GM21529 (cell line): Measurements from ENCODE around the gene ADRB1.

Experiments
- ATAC-seq: cut with Tn5 transposase; IDR thresholded peaks from one replicate; pipeline ENCODE4 v1.9.1; 2021; ENCODE audit not compliant: unreplicated experiment

The ADRB1 gene

DNA sequence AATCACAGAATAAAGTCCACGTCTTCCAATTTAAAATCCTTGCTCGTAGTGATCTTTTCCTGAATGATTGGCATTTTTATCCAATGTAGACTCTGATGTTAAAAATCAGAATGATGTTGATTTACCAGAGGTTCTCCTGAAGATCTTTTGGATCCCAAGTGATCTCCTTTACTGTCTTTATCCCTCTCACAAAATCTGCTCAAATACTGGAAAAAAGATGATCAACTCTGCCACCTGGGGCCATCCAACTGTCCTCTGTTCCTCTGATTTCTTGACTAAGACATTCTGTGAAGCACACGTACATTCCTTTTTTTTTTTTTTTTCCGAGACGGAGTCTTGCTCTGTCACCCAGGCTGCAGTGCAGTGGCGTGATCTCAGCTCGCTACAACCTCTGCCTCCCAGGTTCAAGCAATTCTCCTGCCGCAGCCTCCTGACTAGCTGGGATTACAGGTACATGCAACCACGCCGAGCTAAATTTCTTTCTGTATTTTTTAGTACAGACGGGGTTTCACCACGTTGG lies 18.0 kb upstream of the ADRB1 start:
- ATAC-seq, result no peak

DNA sequence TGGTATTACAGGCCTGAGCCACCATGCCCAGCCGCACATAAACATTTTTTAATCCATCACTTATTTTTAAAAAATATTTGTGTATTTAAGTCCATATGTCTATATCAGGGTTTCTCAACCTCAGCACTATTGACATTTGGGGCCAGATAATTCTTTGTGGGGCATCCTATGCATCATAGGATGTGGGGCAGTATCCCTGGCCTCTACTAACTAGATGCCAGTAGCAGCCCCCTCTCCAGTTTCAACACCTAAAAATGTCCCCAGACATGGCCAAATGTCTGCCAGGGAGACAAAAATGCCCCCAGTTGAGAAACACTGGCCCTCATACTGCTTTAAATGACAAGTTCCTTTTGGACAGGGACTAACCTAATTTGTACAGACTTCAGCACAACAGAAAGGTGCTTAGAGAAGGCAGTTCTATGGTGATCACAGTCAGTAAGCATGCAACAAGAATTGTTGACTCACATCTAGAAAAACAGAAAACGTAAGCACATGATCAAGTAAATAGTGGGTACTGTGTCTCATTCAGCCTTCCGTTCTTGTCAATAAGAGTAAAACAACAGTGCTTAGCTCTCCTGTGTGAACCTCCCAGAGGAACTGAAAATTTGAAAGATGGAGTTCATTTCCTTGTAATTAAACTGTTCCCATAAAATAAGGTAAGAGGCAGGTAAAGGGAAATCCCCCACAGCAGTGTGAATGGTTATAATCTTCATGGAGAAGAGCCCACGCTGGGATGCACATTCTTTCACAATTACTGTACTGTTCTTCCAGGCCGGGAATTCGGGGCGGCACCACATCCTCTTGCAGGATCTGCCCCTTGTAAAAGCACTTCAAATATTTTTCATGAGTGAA lies 17.3 kb upstream of the ADRB1 start:
- ATAC-seq, result no peak

- no peak for ATAC-seq
Measured at GRCh38 chr10:114027041-114027394, 16.6 kb upstream of the ADRB1 start.

- no peak for ATAC-seq
Measured at GRCh38 chr10:114027951-114028350, 15.7 kb upstream of the ADRB1 start.

DNA sequence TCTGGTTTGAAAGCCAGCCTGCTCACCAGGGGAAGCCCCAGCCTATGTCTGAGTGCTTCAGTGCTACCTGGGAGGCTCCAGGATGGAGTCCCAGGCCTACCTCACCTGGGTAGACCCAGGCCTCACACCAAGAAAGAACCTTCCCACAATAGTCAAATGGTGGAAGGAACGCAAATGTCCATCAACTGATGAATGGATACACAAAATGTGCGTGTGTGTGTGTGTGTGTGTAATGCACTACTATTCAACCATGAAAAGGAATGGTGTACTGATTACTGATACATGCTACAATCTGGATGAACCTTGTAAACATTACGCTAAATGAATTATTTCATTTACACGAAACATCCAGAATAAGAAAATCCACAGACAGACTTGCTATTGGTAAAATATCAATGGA lies 15.2 kb upstream of the ADRB1 start:
- ATAC-seq, result no peak

DNA sequence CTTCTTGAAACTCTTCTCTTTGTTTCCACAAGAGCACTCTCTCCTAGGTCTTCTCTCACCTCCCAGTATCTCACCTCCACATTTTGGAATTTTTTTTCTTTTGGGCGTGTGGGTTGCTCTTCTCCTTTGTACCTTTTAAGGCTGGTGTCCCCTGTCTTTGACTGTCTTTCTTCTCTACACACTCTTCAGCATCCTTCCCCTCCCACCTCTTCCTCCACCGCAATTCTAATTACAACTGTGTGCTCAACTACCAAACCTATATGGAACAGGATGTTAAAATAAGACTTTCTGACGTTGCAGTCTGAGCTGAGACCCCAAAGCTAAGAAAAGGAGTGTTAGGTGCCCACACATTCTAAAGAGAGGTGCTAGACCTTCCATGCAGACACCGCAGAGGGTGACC lies 14.0 kb upstream of the ADRB1 start:
- no peak for ATAC-seq

- ATAC-seq, result no peak
Measured at GRCh38 chr10:114030140-114030539, 13.5 kb upstream of the ADRB1 start.

GRCh38 chr10:114031073-114031972 lies 12.3 kb upstream of the ADRB1 start:
- ATAC-seq, result no peak

GRCh38 chr10:114033566-114033965 lies 10.1 kb upstream of the ADRB1 start:
- ATAC-seq, result no peak

GRCh38 chr10:114034923-114035645 lies 8.6 kb upstream of the ADRB1 start:
- no peak for ATAC-seq

DNA sequence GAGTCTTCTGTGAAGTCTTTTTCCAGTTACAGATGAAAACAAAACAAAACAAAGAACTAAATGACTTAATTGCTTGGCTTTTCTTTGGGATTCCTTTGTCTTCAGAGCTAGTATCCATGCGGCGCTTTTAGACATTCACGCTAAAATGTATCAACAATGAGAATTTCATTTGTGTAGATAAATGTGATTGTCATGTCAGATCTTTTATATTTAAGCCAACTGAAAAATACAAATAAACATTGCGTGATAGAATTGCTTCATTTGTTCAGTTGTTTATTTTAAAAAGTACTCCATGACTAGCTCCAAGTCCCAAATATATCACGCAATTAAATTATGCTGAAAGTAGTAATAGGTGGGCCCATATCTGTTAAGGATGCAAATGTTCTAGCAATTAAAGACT lies 7.9 kb upstream of the ADRB1 start:
- no peak for ATAC-seq

DNA sequence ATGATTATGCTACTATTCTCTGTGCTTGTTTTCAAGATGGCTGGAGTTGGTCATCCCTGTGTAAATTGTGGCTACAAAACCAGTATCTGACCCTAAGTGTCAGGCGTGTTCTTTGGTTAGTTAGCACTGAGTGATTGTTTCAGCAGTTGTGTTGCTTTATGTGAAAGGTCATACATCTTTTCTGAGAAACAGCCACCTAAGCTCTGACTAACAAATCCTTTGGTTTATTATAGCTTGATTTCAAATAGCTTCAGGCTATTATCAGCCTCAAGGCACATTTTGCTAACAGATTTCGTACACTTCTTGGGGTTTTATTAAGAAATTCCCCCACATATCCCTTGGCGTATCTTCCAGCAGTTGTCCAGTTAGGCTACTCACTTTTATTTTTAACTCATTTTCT lies 4.8 kb upstream of the ADRB1 start:
- ATAC-seq, result no peak

DNA sequence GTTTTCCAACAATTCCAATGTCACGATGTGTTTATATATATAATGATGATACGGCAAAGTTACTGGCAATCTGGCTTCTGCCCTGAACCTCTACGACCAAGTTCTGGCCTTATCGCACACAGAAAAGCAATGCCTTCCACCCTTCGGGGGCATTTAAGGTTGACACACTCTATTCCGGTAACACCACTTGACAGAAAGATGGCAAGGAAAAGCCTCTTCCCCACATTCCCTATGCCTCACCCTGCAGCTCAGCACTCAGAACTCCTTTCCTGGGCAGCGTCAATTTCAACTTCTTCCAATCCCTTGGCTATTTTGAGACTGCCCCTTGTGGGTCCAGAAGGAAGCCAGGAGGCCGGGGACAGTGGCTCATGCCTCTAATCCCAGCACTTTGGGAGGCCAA lies 2.5 kb upstream of the ADRB1 start:
- no peak for ATAC-seq

DNA sequence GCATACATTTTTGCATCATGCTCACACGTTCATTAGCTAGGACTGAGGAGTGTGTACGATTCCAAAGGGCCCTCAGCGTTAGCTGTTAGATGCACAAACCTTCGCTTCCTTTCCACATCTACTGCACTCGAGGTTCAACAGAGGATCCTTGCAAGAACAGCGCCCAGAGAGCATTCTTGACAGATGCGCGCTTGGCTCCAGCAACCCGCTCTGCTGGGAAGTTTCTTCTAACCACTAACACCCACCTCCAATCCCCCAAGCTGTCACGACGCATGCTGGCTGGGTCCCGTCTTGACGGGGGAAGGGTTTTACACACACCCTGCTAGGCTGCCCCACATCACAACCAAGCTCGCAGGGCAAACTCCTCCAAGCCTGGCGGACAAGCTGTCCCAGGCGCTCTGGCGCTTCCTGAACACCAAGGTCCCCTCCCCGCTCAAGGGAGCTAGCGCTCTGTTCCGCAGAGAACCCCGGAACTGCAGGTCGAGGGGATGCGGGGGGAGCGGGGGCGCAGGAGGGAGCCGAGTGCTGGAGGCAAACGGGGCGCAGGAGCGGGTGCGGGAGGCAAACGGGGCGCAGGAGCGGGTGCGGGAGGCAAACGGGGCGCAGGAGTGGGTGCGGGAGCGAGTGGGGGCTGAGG lies 653 bp upstream of the ADRB1 start:
- ATAC-seq, result peak; percentile 53

GRCh38 chr10:114044247-114045135 lies 825 bp downstream of the ADRB1 start:
- ATAC-seq, result no peak

DNA sequence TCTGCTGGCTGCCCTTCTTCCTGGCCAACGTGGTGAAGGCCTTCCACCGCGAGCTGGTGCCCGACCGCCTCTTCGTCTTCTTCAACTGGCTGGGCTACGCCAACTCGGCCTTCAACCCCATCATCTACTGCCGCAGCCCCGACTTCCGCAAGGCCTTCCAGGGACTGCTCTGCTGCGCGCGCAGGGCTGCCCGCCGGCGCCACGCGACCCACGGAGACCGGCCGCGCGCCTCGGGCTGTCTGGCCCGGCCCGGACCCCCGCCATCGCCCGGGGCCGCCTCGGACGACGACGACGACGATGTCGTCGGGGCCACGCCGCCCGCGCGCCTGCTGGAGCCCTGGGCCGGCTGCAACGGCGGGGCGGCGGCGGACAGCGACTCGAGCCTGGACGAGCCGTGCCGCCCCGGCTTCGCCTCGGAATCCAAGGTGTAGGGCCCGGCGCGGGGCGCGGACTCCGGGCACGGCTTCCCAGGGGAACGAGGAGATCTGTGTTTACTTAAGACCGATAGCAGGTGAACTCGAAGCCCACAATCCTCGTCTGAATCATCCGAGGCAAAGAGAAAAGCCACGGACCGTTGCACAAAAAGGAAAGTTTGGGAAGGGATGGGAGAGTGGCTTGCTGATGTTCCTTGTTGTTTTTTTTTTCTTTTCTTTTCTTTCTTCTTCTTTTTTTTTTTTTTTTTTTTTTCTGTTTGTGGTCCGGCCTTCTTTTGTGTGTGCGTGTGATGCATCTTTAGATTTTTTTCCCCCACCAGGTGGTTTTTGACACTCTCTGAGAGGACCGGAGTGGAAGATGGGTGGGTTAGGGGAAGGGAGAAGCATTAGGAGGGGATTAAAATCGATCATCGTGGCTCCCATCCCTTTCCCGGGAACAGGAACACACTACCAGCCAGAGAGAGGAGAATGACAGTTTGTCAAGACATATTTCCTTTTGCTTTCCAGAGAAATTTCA lies 1.7 kb downstream of the ADRB1 start:
- no peak for ATAC-seq

GRCh38 chr10:114046087-114046458 lies 2.4 kb downstream of the ADRB1 start:
- no peak for ATAC-seq

GRCh38 chr10:114048472-114048871 lies 4.8 kb downstream of the ADRB1 start:
- no peak for ATAC-seq

DNA sequence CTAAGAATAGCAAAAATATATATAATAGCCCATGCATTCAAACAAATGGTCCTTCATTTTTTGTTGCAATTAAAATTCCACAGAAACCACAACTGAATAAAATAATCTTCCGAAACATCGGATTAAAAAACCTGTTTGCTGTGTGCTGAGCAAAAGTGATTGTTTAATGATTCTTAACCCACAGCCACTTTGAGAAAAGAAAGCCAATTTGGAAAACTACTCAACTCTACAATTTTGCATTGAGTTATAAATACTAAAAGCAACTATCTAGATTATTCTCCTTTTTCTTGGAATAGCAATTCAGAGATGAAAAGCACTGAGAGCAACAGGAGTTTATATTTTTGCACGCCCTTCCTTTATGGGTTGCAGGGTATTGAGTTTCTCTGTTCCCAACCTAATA lies 8.0 kb downstream of the ADRB1 start:
- ATAC-seq, result no peak
